Stimulated activated naive CD4-positive, alpha-beta T cell (primary cell): ENCODE results near the gene C5orf15.

Source experiments
- DNase-seq, 6 experiments: peaks; one replicate each; lab custom pipeline; 2025; lab: John Stamatoyannopoulos, UW

C5orf15 gene

GRCh38 chr5:133921069-133921468 lies 47.4 kb downstream of the C5orf15 start:
- DNase-seq, result no peak

GRCh38 chr5:133919148-133920136 lies 49.0 kb downstream of the C5orf15 start:
- no peak for DNase-seq

- no peak for DNase-seq
These were observed 49.7 kb downstream of the C5orf15 start for GRCh38 chr5:133918731-133919130.

- DNase-seq, result no peak
These were observed 50.1 kb downstream of the C5orf15 start for GRCh38 chr5:133918316-133918715.

GRCh38 chr5:133917785-133918184 lies 50.6 kb downstream of the C5orf15 start:
- DNase-seq, result no peak

- DNase-seq, result no peak
These were observed 51.5 kb downstream of the C5orf15 start for GRCh38 chr5:133916914-133917313.

GRCh38 chr5:133916479-133916878 lies 51.9 kb downstream of the C5orf15 start:
- no peak for DNase-seq

GRCh38 chr5:133914434-133914833 lies 54.0 kb downstream of the C5orf15 start:
- no peak for DNase-seq

GRCh38 chr5:133913413-133914155 lies 54.8 kb downstream of the C5orf15 start:
- DNase-seq, result no peak

- DNase-seq, result no peak
These were observed 55.5 kb downstream of the C5orf15 start for GRCh38 chr5:133912951-133913350.

- DNase-seq, result no peak
These were observed 57.9 kb downstream of the C5orf15 start for GRCh38 chr5:133910571-133910970.

GRCh38 chr5:133909603-133910002 lies 58.8 kb downstream of the C5orf15 start:
- no peak for DNase-seq

GRCh38 chr5:133907075-133907474 lies 61.4 kb downstream of the C5orf15 start:
- DNase-seq, result no peak

GRCh38 chr5:133906303-133906702 lies 62.1 kb downstream of the C5orf15 start:
- no peak for DNase-seq
